CD4-positive, alpha-beta T cell (primary cell): ENCODE results near the gene DYNC1H1. TPM values are rescaled to one million over a fixed set of nuclear protein-coding genes. Genes with fewer than 3 reads are reported as not detected.

Source experiments
- ATAC-seq: fragments of 200-7000 bp; cut with Tn5 transposase; one replicate; pipeline ENCODE4 v1.10.0; 2022; ENCODE audit warnings: mild to moderate bottlenecking; ENCODE audit not compliant: poor library complexity
- CTCF ChIA-PET: fragments of 350-600 bp; sonication (Branson Sonifier 250); formaldehyde crosslinking; loops from one replicate; lab custom pipeline; 2021; ENCODE audit warnings: antibody characterized with exemption, inconsistent platforms; lab: Charles Lee
- POLR2A ChIA-PET: fragments of 350-600 bp; sonication (Branson Sonifier 250); formaldehyde crosslinking; loops from one replicate; lab custom pipeline; 2021; ENCODE audit warnings: antibody characterized with exemption, inconsistent platforms; lab: Charles Lee
- DNase-seq, 14 experiments: peaks; one replicate each; pipeline ENCODE4 v3.0.0-alpha.2; 2013 to 2020; ENCODE audit warnings: mixed read lengths in 2 of 14
- H3K27ac ChIP-seq, 2 donors: one replicate each; pipeline versions ENCODE4 v1.5.1 to v1.7.0; 2013; ENCODE audit warnings: low read length in 2 of 2, low read depth in 1 of 2, mild to moderate bottlenecking in 1 of 2
- H3K27me3 ChIP-seq, 2 experiments: 1 replicate in 1 of 2; 2 replicates in 1 of 2; pipeline versions ENCODE4 v1.6.1 to v1.7.0; 2013; ENCODE audit warnings: low read length in 2 of 2, control low read depth in 1 of 2, mild to moderate bottlenecking in 1 of 2, moderate library complexity in 1 of 2; ENCODE audit not compliant: insufficient read depth in 2 of 2, control insufficient read depth in 1 of 2
- H3K36me3 ChIP-seq: one replicate; pipeline ENCODE4 v1.6.1; 2013; ENCODE audit warnings: low read length, control low read depth; ENCODE audit not compliant: insufficient read depth
- H3K4me1 ChIP-seq: one replicate; pipeline ENCODE4 v1.6.1; 2013; ENCODE audit warnings: low read length, control low read depth; ENCODE audit not compliant: insufficient read depth
- H3K4me3 ChIP-seq: one replicate; pipeline ENCODE4 v1.5.1; 2013; ENCODE audit warnings: mild to moderate bottlenecking, low read length, moderate library complexity
- H3K9me3 ChIP-seq, 2 experiments: 1 replicate in 1 of 2; 2 replicates in 1 of 2; pipeline versions ENCODE4 v1.6.1 to v1.7.0; 2013; ENCODE audit warnings: low read length in 2 of 2, mild to moderate bottlenecking in 2 of 2, control low read depth in 1 of 2, moderate library complexity in 1 of 2; ENCODE audit not compliant: control insufficient read depth in 1 of 2, insufficient read depth in 1 of 2
- H3K27ac Mint-ChIP-seq: one replicate; pipeline ENCODE4 v1.8.0; 2020; ENCODE audit warnings: mixed read lengths
- H3K27me3 Mint-ChIP-seq: one replicate; pipeline ENCODE4 v1.8.0; 2021; ENCODE audit warnings: mixed read lengths
- H3K36me3 Mint-ChIP-seq: one replicate; pipeline ENCODE4 v1.8.0; 2021; ENCODE audit warnings: low read depth, mixed read lengths
- H3K4me1 Mint-ChIP-seq: one replicate; pipeline ENCODE4 v1.8.0; 2021; ENCODE audit warnings: low read depth, mixed read lengths
- H3K4me3 Mint-ChIP-seq: one replicate; pipeline ENCODE4 v1.8.0; 2020; ENCODE audit warnings: mild to moderate bottlenecking, mixed read lengths
- H3K9me3 Mint-ChIP-seq: one replicate; pipeline ENCODE4 v1.8.0; 2020; ENCODE audit warnings: mixed read lengths
- CTCF ChIP-seq: fragments of 200-600 bp; IDR thresholded peaks from one replicate; pipeline ENCODE4 v1.8.0; 2022; ENCODE audit warnings: antibody characterized with exemption, mild to moderate bottlenecking
- intact Hi-C, 2 experiments: fragments of 100-400 bp; cut with DNase I in 1 of 2; cut with micrococcal nuclease in 1 of 2; formaldehyde crosslinking; loops; one replicate each; pipeline versions ENCODE4 v1.15.1 to v1.9.0; 2023 to 2025; cut with DNase I, micrococcal nuclease
- total RNA-seq, 174 experiments: library from RNA in 2 of 174; stranded (reverse) in 2 of 174; gene quantifications; one replicate each; pipeline ENCODE4 v1.2.3 and lab custom pipeline; 2021 to 2026

DYNC1H1 gene
- total RNA-seq, 2 experiments from 2014 or later: 286 to 293 TPM

GRCh38 chr14:101945171-101945570 lies 19.2 kb upstream of the DYNC1H1 start:
- DNase-seq (no peak), ATAC-seq (no peak)
- no peak overlapping the region for H3K27ac ChIP-seq
- no peak overlapping the region for H3K4me3 ChIP-seq
- ChIA-PET POLR2A (interaction anchor here (0.6 kb wide), 1 partner anchor 223 kb away, joined by 4 read pairs; no protein-coding TSS in a partner anchor), CTCF (interaction anchor here (1.2 kb wide), 1 partner anchor 174 kb away, joined by 4 read pairs; no protein-coding TSS in a partner anchor)
- H3K36me3 ChIP-seq: no peaks in the 10 kb centered on the region
- H3K9me3 ChIP-seq: no peaks in the 10 kb centered on the region
- Mint-ChIP-seq H3K36me3 (peaks cover 11% of the 10 kb centered on the region), H3K9me3 (no peaks in the 10 kb centered on the region), H3K27ac (peak overlapping the region; percentile 65), H3K4me1 (peaks cover 18% of the 10 kb centered on the region), H3K4me3 (peak overlapping the region; percentile 55), H3K27me3 (peaks cover 50% of the 10 kb centered on the region)
- H3K4me1 ChIP-seq: peaks cover 23% of the 10 kb centered on the region
- H3K27me3 ChIP-seq: peaks cover 11 to 22% of the 10 kb centered on the region in 2 experiments
- intact Hi-C loops: no loop called here
- TF ChIP-seq CTCF: no peak

- no peak for TF ChIP-seq CTCF
- Histone ChIP-seq H3K27me3 (peaks cover 11 to 22% of the 10 kb centered on the region in 2 experiments), H3K36me3 (no peaks in the 10 kb centered on the region), H3K4me3 (peak overlapping the region; percentile 78), H3K9me3 (no peaks in the 10 kb centered on the region), H3K27ac (peak overlapping the region; percentile 87 to 93), H3K4me1 (peaks cover 23% of the 10 kb centered on the region)
- ATAC-seq (peak; percentile 9), DNase-seq (peak in 5 of 14 experiments; percentile 12 to 70 (median 28))
- POLR2A ChIA-PET: interaction anchor here (1.1 to 1.8 kb wide), 4 partner anchors 17 to 241 kb away, joined by 3 to 13 read pairs (median 8); partner anchors contain the start of gene DYNC1H1
- H3K9me3 Mint-ChIP-seq: no peaks in the 10 kb centered on the region
- intact Hi-C loops: no loop called here
- peaks cover 18% of the 10 kb centered on the region for H3K4me1 Mint-ChIP-seq
- peak overlapping the region; percentile 94 for H3K4me3 Mint-ChIP-seq
- peaks cover 11% of the 10 kb centered on the region for H3K36me3 Mint-ChIP-seq
- CTCF ChIA-PET: interaction anchor here (1.2 to 1.7 kb wide), 2 partner anchors 177 to 240 kb away, joined by 3 to 4 read pairs; no protein-coding TSS in a partner anchor
- H3K27ac Mint-ChIP-seq: peak overlapping the region; percentile 99
- H3K27me3 Mint-ChIP-seq: peaks cover 35% of the 10 kb centered on the region
These were observed 16.8 kb upstream of the DYNC1H1 start for GRCh38 chr14:101947577-101947903.

GRCh38 chr14:101947904-101948665 lies 16.3 kb upstream of the DYNC1H1 start:
- POLR2A ChIA-PET: interaction anchor here (0.6 to 1.8 kb wide), 14 partner anchors 10 to 1386 kb away, joined by 3 to 13 read pairs (median 4); partner anchors contain the start of genes DYNC1H1, EIF5 and HSP90AA1
- peak; percentile 98 to 100 (median 99) for DNase-seq
- Histone ChIP-seq H3K36me3 (no peaks in the 10 kb centered on the region), H3K27me3 (peaks cover 8 to 22% of the 10 kb centered on the region in 2 experiments), H3K4me3 (peak overlapping the region; percentile 78), H3K4me1 (peaks cover 23% of the 10 kb centered on the region), H3K27ac (peak overlapping the region; percentile 87 to 93), H3K9me3 (no peaks in the 10 kb centered on the region)
- intact Hi-C loops: loop anchor here (1.0 to 2.0 kb wide), 6 partner anchors 17 to 241 kb away; partner anchors contain the start of genes PPP2R5C (in 1 of the 2) and WDR20 (in 1 of the 2)
- peak; percentile 96 for ATAC-seq
- CTCF ChIA-PET: interaction anchor here (1.2 to 1.7 kb wide), 2 partner anchors 177 to 241 kb away, joined by 3 to 4 read pairs; no protein-coding TSS in a partner anchor
- H3K27ac Mint-ChIP-seq: peak overlapping the region; percentile 99
- no peaks in the 10 kb centered on the region for H3K9me3 Mint-ChIP-seq
- no peak for TF ChIP-seq CTCF
- H3K36me3 Mint-ChIP-seq: peaks cover 11% of the 10 kb centered on the region
- peaks cover 31% of the 10 kb centered on the region for H3K27me3 Mint-ChIP-seq
- peak overlapping the region; percentile 94 for H3K4me3 Mint-ChIP-seq
- H3K4me1 Mint-ChIP-seq: peaks cover 18% of the 10 kb centered on the region
